Transverse colon (tissue), 4 donors: ENCODE results near the gene GABBR2. TPM values are rescaled to one million over a fixed set of nuclear protein-coding genes. Genes with fewer than 3 reads are reported as not detected.

Experiments used
- DNase-seq: peaks from one replicate; pipeline ENCODE4 v3.0.0-alpha.2; 2019
- H3K27ac ChIP-seq, 4 donors: fragments of 200-600 bp; sonication (generic); 2 replicates each; pipeline ENCODE4 v1.5.1; 2016 to 2018; ENCODE audit warnings: inconsistent platforms in 4 of 4
- H3K27me3 ChIP-seq: fragments of 200-600 bp; sonication (generic); 2 replicates; pipeline ENCODE4 v1.5.1; 2017; ENCODE audit warnings: inconsistent platforms
- H3K36me3 ChIP-seq, 4 donors: fragments of 200-600 bp; sonication (generic); 2 replicates each; pipeline ENCODE4 v1.5.1; 2017 to 2019; ENCODE audit warnings: inconsistent platforms in 4 of 4
- H3K4me1 ChIP-seq, 4 donors: fragments of 200-600 bp; sonication (generic); 2 replicates each; pipeline ENCODE4 v1.5.1; 2017 to 2020; ENCODE audit warnings: inconsistent platforms in 4 of 4
- H3K4me3 ChIP-seq, 4 donors: fragments of 200-600 bp; sonication (generic); 1 replicate in 1 of 4; 2 replicates in 3 of 4; pipeline versions ENCODE4 v1.5.1 to v1.6.1; 2017 to 2019; ENCODE audit warnings: inconsistent platforms in 4 of 4
- H3K9me3 ChIP-seq, 2 donors: fragments of 200-600 bp; sonication (generic); 2 replicates each; pipeline ENCODE4 v1.5.1; 2017 to 2019; ENCODE audit warnings: inconsistent platforms in 2 of 2
- EP300 ChIP-seq: sonication (generic); formaldehyde crosslinking; IDR thresholded peaks from one replicate; pipeline ENCODE4 v1.6.1; 2017; ENCODE audit warnings: antibody characterized with exemption, low read depth
- POLR2A ChIP-seq: fragments of 450-650 bp; IDR thresholded peaks from one replicate; pipeline ENCODE4 v1.6.1; 2016; ENCODE audit warnings: antibody characterized with exemption, mild to moderate bottlenecking, moderate library complexity
- POLR2AphosphoS5 ChIP-seq, 3 donors: sonication (generic); formaldehyde crosslinking; IDR thresholded peaks; one replicate each; pipeline ENCODE4 v1.6.1; 2016; ENCODE audit warnings: antibody characterized with exemption in 3 of 3
- WGBS, 2 donors: methylation state at CpG; one replicate each; pipeline ENCODE4 v1.1.5; 2018; ENCODE audit warnings: low coverage in 1 of 2; 5-methylcytosine and 5-hydroxymethylcytosine counted together
- in situ Hi-C, 4 donors: fragments of 200-750 bp; cut with MboI; loops; one replicate each; pipeline versions ENCODE4 v1.15.0 to v1.15.1; 2017; ENCODE audit warnings: low sequenced_read_pairs in 3 of 4, low pct_ligation_motif_present in 1 of 4, low pct_unique_long_range_greater_than_20kb in 1 of 4
- intact Hi-C: fragments of 100-400 bp; cut with DNase I; formaldehyde crosslinking; loops from one replicate; pipeline ENCODE4 v1.15.1; 2023; ENCODE audit warnings: low total_unique reads
- total RNA-seq, 4 donors: library from RNA; depleted of rRNA; stranded (reverse); fragments of >200 nt; gene quantifications; one replicate each; pipeline ENCODE4 v1.1.0, GENCODE V29; 2016
- TF ChIP-seq, protein P1 (sequence below), 5 experiments: fragments of 200-600 bp in 3 of 5; fragments of 450-650 bp in 2 of 5; sonication (generic) in 3 of 5; IDR thresholded peaks; 1 replicate in 2 of 5; 2 replicates in 3 of 5; pipeline ENCODE4 v1.5.1; 2016 to 2017; ENCODE audit warnings: antibody characterized with exemption in 5 of 5, inconsistent platforms in 3 of 5, mild to moderate bottlenecking in 2 of 5, moderate library complexity in 1 of 5

Gene GABBR2
- total RNA-seq, 4 donors from 2014 or later = not detected

DNA sequence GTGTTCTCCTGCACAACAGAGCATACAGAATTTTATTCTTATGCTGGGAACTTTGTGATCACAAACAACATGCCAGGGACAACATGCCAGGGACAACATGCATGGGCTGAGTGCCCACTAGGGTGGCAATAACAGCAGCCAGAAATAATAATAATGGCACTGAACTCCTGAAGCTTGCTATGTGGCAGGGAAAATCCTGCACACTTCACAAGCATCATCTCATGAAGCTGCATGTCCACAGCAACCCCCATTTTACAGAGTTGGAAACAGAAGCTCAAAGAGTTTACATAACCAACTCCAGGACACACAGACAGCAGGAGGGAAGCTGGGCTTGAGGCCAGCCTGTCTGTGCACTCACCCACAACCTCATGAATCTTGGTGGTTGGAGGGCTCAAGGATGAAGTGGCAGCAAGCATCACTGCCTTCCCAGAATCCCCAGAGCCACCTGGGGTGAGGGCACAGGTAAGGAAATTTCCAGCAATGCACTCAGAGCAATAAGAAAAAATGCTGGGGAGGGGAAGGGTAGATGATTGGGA lies 111.4 kb downstream of the GABBR2 start:
- no peaks in the 10 kb centered on the region for H3K9me3 ChIP-seq
- in situ Hi-C loops = no loop called here
- no peaks in the 10 kb centered on the region for H3K36me3 ChIP-seq
- no peaks in the 10 kb centered on the region for H3K27me3 ChIP-seq
- intact Hi-C loops = no loop called here
- H3K27ac ChIP-seq = no peak overlapping the region
- H3K4me3 ChIP-seq = no peak overlapping the region
- DNase-seq = no peak
- TF ChIP-seq POLR2A = no peak
- no peak for TF ChIP-seq POLR2AphosphoS5 (IDR thresholded peaks at IDR 0.05)
- TF ChIP-seq, protein P1, sequence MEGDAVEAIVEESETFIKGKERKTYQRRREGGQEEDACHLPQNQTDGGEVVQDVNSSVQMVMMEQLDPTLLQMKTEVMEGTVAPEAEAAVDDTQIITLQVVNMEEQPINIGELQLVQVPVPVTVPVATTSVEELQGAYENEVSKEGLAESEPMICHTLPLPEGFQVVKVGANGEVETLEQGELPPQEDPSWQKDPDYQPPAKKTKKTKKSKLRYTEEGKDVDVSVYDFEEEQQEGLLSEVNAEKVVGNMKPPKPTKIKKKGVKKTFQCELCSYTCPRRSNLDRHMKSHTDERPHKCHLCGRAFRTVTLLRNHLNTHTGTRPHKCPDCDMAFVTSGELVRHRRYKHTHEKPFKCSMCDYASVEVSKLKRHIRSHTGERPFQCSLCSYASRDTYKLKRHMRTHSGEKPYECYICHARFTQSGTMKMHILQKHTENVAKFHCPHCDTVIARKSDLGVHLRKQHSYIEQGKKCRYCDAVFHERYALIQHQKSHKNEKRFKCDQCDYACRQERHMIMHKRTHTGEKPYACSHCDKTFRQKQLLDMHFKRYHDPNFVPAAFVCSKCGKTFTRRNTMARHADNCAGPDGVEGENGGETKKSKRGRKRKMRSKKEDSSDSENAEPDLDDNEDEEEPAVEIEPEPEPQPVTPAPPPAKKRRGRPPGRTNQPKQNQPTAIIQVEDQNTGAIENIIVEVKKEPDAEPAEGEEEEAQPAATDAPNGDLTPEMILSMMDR (IDR thresholded peaks at IDR 0.05) = no peak
- no peak for TF ChIP-seq EP300
- no peaks in the 10 kb centered on the region for H3K4me1 ChIP-seq

DNA sequence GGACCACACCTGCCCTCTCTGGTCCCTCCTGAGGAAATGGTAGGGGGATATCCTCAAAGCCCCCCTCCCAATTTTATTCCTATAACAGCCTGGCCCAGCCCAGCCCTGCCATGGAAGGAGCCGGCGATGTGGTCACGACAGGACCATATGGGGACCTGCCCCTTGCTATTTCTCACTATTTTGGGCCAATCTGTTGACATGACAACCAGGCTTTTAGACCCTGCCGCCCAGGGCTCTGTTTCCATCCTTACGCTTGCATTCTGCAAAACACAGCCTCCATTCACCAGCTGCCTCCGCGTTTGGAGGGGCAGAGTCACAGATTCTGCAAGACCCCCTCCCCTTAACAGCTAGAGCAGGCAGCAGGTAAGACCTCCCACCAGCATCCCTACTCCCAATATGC lies 112.2 kb downstream of the GABBR2 start:
- intact Hi-C loops (no loop called here), in situ Hi-C loops (no loop called here)
- Histone ChIP-seq H3K4me1 (no peaks in the 10 kb centered on the region), H3K4me3 (no peak overlapping the region), H3K27me3 (no peaks in the 10 kb centered on the region), H3K27ac (no peak overlapping the region), H3K9me3 (no peaks in the 10 kb centered on the region), H3K36me3 (no peaks in the 10 kb centered on the region)
- WGBS, 2 donors = 70% methylated on average over 7 of the region's 7 CpGs; no CpG with 5 or more reads in 1 of the 2 donors
- DNase-seq = no peak
- no peak for TF ChIP-seq POLR2AphosphoS5 (IDR thresholded peaks at IDR 0.05)

DNA sequence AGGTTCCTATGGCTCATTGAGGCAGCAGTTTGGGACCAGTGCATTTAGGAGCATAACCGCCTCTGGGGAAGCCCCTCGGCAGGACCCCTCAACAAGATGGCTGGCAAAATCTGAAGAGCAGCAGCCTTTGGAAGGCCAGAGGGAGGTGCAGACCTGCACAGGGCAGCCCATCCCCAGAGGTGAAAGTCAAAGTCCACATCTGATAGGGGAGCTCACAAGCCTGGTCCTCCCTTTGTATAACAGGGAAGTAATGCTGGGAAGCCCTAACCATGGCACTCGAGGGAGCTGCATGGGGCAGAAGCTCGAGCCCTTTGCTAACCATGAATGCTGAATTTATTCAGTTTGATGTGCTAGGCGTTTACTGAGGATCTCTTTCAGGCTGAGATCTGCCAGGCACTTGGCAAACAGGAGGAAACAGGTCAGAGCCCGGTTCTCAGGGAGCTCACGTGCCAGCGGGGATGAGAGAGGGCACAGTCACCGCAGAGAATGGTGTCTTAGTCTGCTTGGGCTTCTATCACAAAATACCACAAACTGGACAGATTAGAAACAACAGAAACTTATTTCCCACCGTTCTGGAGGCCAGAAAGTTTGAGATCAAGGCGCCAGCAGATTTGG lies 114.1 kb downstream of the GABBR2 start:
- no peak for DNase-seq
- H3K36me3 ChIP-seq = no peaks in the 10 kb centered on the region
- TF ChIP-seq EP300 (no peak), POLR2A (no peak), POLR2AphosphoS5 (IDR thresholded peaks at IDR 0.05) (no peak)
- TF ChIP-seq, protein P1 (IDR thresholded peaks at IDR 0.05) = no peak
- H3K9me3 ChIP-seq = no peaks in the 10 kb centered on the region
- in situ Hi-C loops = no loop called here
- peaks cover 4% of the 10 kb centered on the region for H3K27me3 ChIP-seq
- 73 to 90% methylated on average over 2 to 11 of the region's 11 CpGs for WGBS, 2 donors
- intact Hi-C loops = loop anchor here (1.0 kb wide), 1 partner anchor 45 kb away; no protein-coding TSS in a partner anchor
- H3K4me3 ChIP-seq = no peak overlapping the region
- no peak overlapping the region for H3K27ac ChIP-seq
- no peaks in the 10 kb centered on the region for H3K4me1 ChIP-seq

DNA sequence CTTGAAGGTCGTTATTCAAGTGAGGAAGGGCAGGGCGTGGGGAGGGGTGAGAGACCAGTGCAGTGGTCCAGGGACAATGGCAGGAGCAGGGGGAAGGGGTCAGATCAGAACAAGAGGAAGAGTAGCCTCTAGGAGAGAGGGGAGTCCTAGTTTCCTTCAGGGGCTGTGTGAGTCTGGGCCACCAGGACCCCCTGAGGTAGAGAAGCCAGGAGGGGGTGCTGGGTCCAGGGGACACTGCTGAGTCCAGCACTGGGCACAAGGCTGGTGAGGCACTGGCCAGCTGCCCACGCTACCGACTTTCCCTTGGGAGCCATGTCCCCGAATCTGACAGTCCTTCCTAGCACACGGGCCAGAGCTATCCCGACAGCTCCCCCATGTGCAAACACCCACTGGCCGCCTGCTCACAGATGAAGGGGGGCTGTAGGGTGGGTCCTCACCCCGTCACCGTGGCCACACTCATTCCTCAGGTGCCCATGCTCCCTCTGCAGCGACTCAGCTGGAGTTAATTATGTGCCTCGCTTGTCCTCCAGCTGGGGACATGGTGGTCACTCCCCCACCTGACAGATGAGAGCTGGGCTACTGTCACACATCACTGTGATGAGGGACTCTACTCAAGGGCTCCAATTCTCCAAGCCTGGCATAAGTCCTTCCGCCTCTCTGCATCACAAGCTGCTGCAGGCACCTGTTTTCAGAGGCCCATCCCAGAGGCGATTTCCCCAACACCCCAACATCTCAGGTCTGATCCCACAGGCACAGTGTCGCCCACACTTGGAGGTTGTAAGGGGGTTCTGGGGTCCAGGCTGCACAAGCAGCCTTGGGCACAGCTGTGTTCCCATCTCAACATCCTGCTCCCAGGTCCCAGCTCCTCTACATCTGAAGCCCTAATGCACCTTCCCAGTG lies 115.1 kb downstream of the GABBR2 start:
- TF ChIP-seq, protein P1 (IDR thresholded peaks at IDR 0.05) = no peak
- no peak for TF ChIP-seq EP300
- no peak for TF ChIP-seq POLR2AphosphoS5 (IDR thresholded peaks at IDR 0.05)
- TF ChIP-seq POLR2A = no peak
- Histone ChIP-seq H3K4me1 (no peaks in the 10 kb centered on the region), H3K4me3 (no peak overlapping the region), H3K27ac (no peak overlapping the region), H3K9me3 (no peaks in the 10 kb centered on the region), H3K27me3 (peaks cover 4% of the 10 kb centered on the region), H3K36me3 (no peaks in the 10 kb centered on the region)
- intact Hi-C loops = no loop called here
- 50 to 82% methylated on average over 1 to 15 of the region's 15 CpGs for WGBS, 2 donors
- in situ Hi-C loops = no loop called here
- no peak for DNase-seq
